HEK293 (cell line): ENCODE measurements around the gene ZNF431.

Experiments used
- CTCF ChIA-PET: fragments of 350-600 bp; formaldehyde crosslinking; extraction: SDS; loops from one replicate; lab custom pipeline; 2021; ENCODE audit warnings: antibody characterized with exemption; lab: Yijun Ruan, JAX
- POLR2A ChIA-PET: fragments of 300-600 bp; formaldehyde crosslinking; extraction: SDS; loops from one replicate; lab custom pipeline; 2020; ENCODE audit warnings: antibody characterized with exemption, inconsistent platforms; lab: Yijun Ruan, JAX
- H3K27ac ChIP-seq: fragments of 200-500 bp; sonication (Bioruptor generic); 2 replicates; pipeline ENCODE4 v1.5.1; 2014; ENCODE audit warnings: low read depth, low read length, control low read depth, inconsistent platforms; ENCODE audit errors: extremely low read depth
- H3K36me3 ChIP-seq, 2 experiments: fragments of 200-500 bp in 1 of 2; sonication (Bioruptor generic) in 1 of 2; 1 replicate in 1 of 2; 2 replicates in 1 of 2; pipeline ENCODE4 v1.5.1; 2014 to 2017; ENCODE audit warnings: inconsistent platforms in 2 of 2, low read length in 2 of 2; ENCODE audit not compliant: control insufficient read depth in 2 of 2, insufficient read depth in 1 of 2
- H3K4me1 ChIP-seq: fragments of 200-500 bp; sonication (Bioruptor generic); 2 replicates; pipeline ENCODE4 v1.5.1; 2014; ENCODE audit warnings: mild to moderate bottlenecking, low read length, inconsistent platforms; ENCODE audit not compliant: control insufficient read depth, insufficient read depth
- H3K4me3 ChIP-seq: 2 replicates; pipeline ENCODE4 v1.5.1; 2011; ENCODE audit warnings: low read depth, mild to moderate bottlenecking, control low read depth, low read length, moderate library complexity
- H3K9me3 ChIP-seq: fragments of 200-500 bp; sonication (Bioruptor generic); 2 replicates; pipeline ENCODE4 v1.5.1; 2014; ENCODE audit warnings: low read depth, low read length, inconsistent platforms; ENCODE audit not compliant: control insufficient read depth, insufficient read depth
- KLF1 ChIP-seq: fragments of 450-650 bp; formaldehyde crosslinking; IDR thresholded peaks from 2 replicates; pipeline ENCODE4 v1.5.1; 2016; ENCODE audit warnings: missing biosample characterization, missing genetic modification characterization
- KLF10 ChIP-seq: fragments of 450-650 bp; IDR thresholded peaks from 2 replicates; pipeline ENCODE4 v1.5.1; 2018; ENCODE audit warnings: missing biosample characterization, mild to moderate bottlenecking, missing genetic modification characterization
- KLF16 ChIP-seq: fragments of 450-650 bp; formaldehyde crosslinking; IDR thresholded peaks from 2 replicates; pipeline ENCODE4 v1.5.1; 2017; ENCODE audit warnings: missing biosample characterization, missing genetic modification characterization
- KLF8 ChIP-seq: fragments of 450-650 bp; formaldehyde crosslinking; IDR thresholded peaks from 2 replicates; pipeline ENCODE4 v1.5.1; 2016; ENCODE audit warnings: missing biosample characterization, missing genetic modification characterization
- PRDM2 ChIP-seq: fragments of 450-650 bp; formaldehyde crosslinking; IDR thresholded peaks from 2 replicates; pipeline ENCODE4 v1.5.1; 2016; ENCODE audit warnings: missing biosample characterization, missing genetic modification characterization, borderline replicate concordance
- SCRT2 ChIP-seq: fragments of 450-650 bp; formaldehyde crosslinking; IDR thresholded peaks from 2 replicates; pipeline ENCODE4 v1.5.1; 2016; ENCODE audit warnings: missing biosample characterization, missing genetic modification characterization
- WT1 ChIP-seq: fragments of 450-650 bp; formaldehyde crosslinking; IDR thresholded peaks from 2 replicates; pipeline ENCODE4 v1.5.1; 2016; ENCODE audit warnings: missing biosample characterization, missing genetic modification characterization
- ZNF146 ChIP-seq: fragments of 450-650 bp; formaldehyde crosslinking; IDR thresholded peaks from 2 replicates; pipeline ENCODE4 v1.5.1; 2016; ENCODE audit warnings: missing biosample characterization, missing genetic modification characterization
- ZNF184 ChIP-seq: fragments of 450-650 bp; IDR thresholded peaks from 2 replicates; pipeline ENCODE4 v1.5.1; 2018; ENCODE audit warnings: missing biosample characterization, mild to moderate bottlenecking, missing genetic modification characterization
- ZNF292 ChIP-seq: fragments of 450-650 bp; formaldehyde crosslinking; IDR thresholded peaks from 2 replicates; pipeline ENCODE4 v1.5.1; 2016; ENCODE audit warnings: low read depth, missing biosample characterization, missing genetic modification characterization, borderline replicate concordance
- ZNF488 ChIP-seq: fragments of 450-650 bp; formaldehyde crosslinking; IDR thresholded peaks from 2 replicates; pipeline ENCODE4 v1.5.1; 2016; ENCODE audit warnings: missing biosample characterization, missing genetic modification characterization
- ZNF561 ChIP-seq: fragments of 450-650 bp; IDR thresholded peaks from 2 replicates; pipeline ENCODE4 v1.5.1; 2018; ENCODE audit warnings: missing biosample characterization, missing genetic modification characterization, borderline replicate concordance
- ZNF626 ChIP-seq: fragments of 450-650 bp; sonication (Bioruptor Pico); formaldehyde crosslinking; IDR thresholded peaks from 2 replicates; pipeline ENCODE4 v1.5.1; 2018; ENCODE audit warnings: missing biosample characterization, missing genetic modification characterization, inconsistent platforms
- ZNF830 ChIP-seq: fragments of 450-650 bp; IDR thresholded peaks from 2 replicates; pipeline ENCODE4 v1.5.0; 2018; ENCODE audit warnings: missing biosample characterization, missing genetic modification characterization, low read depth, mild to moderate bottlenecking, moderate library complexity
- TF ChIP-seq, protein P1 (sequence below): fragments of 450-650 bp; formaldehyde crosslinking; IDR thresholded peaks from 2 replicates; pipeline ENCODE4 v1.5.1; 2016; ENCODE audit warnings: missing biosample characterization, missing genetic modification characterization
- TF ChIP-seq, protein P2 (sequence below): fragments of 450-650 bp; IDR thresholded peaks from 2 replicates; pipeline ENCODE4 v1.5.1; 2018; ENCODE audit warnings: missing biosample characterization, mild to moderate bottlenecking, missing genetic modification characterization
- TF ChIP-seq, protein P3 (sequence below): fragments of 450-650 bp; formaldehyde crosslinking; IDR thresholded peaks from 2 replicates; pipeline ENCODE4 v1.5.1; 2017; ENCODE audit warnings: missing biosample characterization, missing genetic modification characterization

Gene ZNF431

DNA sequence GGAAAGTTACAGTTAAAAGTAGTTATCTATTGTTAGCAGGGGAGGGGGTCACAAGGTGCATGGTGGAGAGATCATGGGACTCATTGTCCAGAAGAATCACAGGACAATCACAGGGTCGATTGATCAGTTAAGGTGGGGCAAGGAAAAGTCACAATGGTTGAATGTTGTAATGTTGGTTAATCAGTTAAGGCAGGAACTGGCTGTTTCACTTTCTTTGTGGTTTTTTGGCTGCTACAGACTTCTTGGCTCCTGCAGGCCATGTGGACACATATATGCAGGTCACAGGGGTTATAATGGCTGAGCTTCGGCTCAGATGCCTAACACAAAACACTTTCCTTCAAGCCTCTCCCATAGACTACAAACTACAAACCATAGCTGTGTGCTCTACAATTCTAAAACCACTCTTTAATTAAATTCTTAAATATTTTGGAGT, 6.9 kb upstream of the ZNF431 start (continued):
- TF ChIP-seq, protein P1, sequence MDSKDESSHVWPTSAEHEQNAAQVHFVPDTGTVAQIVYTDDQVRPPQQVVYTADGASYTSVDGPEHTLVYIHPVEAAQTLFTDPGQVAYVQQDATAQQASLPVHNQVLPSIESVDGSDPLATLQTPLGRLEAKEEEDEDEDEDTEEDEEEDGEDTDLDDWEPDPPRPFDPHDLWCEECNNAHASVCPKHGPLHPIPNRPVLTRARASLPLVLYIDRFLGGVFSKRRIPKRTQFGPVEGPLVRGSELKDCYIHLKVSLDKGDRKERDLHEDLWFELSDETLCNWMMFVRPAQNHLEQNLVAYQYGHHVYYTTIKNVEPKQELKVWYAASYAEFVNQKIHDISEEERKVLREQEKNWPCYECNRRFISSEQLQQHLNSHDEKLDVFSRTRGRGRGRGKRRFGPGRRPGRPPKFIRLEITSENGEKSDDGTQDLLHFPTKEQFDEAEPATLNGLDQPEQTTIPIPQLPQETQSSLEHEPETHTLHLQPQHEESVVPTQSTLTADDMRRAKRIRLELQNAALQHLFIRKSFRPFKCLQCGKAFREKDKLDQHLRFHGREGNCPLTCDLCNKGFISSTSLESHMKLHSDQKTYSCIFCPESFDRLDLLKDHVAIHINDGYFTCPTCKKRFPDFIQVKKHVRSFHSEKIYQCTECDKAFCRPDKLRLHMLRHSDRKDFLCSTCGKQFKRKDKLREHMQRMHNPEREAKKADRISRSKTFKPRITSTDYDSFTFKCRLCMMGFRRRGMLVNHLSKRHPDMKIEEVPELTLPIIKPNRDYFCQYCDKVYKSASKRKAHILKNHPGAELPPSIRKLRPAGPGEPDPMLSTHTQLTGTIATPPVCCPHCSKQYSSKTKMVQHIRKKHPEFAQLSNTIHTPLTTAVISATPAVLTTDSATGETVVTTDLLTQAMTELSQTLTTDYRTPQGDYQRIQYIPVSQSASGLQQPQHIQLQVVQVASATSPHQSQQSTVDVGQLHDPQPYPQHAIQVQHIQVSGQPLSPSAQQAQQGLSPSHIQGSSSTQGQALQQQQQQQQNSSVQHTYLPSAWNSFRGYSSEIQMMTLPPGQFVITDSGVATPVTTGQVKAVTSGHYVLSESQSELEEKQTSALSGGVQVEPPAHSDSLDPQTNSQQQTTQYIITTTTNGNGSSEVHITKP (tag by site-specific recombination): no peak
- TF ChIP-seq PRDM2 (tag by site-specific recombination): no peak
- TF ChIP-seq, protein P2, sequence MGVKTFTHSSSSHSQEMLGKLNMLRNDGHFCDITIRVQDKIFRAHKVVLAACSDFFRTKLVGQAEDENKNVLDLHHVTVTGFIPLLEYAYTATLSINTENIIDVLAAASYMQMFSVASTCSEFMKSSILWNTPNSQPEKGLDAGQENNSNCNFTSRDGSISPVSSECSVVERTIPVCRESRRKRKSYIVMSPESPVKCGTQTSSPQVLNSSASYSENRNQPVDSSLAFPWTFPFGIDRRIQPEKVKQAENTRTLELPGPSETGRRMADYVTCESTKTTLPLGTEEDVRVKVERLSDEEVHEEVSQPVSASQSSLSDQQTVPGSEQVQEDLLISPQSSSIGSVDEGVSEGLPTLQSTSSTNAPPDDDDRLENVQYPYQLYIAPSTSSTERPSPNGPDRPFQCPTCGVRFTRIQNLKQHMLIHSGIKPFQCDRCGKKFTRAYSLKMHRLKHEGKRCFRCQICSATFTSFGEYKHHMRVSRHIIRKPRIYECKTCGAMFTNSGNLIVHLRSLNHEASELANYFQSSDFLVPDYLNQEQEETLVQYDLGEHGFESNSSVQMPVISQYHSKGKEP (tag by site-specific recombination): no peak
- TF ChIP-seq, all 188 proteins: peak for 0

DNA sequence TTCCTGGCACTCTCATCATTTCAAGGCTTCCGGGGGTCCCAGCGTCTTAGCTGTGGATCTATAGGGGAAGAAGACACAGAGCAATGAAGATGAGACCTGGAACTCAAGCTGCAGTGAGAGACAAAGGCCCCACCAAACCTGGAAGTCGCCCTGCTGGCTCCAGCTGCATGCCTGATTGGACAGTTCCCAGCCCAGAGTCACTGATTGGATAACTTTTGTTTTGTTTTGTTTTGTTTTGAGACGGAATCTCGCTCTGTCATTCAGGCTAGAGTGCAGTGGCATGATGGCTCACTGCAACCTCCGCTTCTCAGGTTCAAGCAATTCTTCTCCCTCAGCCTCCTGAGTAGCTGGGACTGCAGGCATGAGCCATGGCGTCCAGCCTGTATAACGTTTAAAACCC, 6.4 kb upstream of the ZNF431 start:
- Histone ChIP-seq H3K4me3 (no peak overlapping the region), H3K36me3 (no peaks in the 10 kb centered on the region), H3K4me1 (no peaks in the 10 kb centered on the region), H3K9me3 (no peaks in the 10 kb centered on the region), H3K27ac (no peak overlapping the region)
- ChIA-PET POLR2A (interaction anchor here (0.5 kb wide), 1 partner anchor 206 kb away, joined by 3 read pairs; no protein-coding TSS in a partner anchor), CTCF (no interaction called here)
- TF ChIP-seq KLF8 (tag by site-specific recombination): no peak
- TF ChIP-seq SCRT2: no peak
- no peak for TF ChIP-seq KLF10 (tag by site-specific recombination)
- TF ChIP-seq ZNF488 (tag by site-specific recombination): no peak
- no peak for TF ChIP-seq ZNF830 (tag by site-specific recombination)
- TF ChIP-seq ZNF292 (tag by site-specific recombination): no peak
- TF ChIP-seq KLF16: no peak
- TF ChIP-seq KLF1 (tag by site-specific recombination): no peak
- TF ChIP-seq, protein P3, sequence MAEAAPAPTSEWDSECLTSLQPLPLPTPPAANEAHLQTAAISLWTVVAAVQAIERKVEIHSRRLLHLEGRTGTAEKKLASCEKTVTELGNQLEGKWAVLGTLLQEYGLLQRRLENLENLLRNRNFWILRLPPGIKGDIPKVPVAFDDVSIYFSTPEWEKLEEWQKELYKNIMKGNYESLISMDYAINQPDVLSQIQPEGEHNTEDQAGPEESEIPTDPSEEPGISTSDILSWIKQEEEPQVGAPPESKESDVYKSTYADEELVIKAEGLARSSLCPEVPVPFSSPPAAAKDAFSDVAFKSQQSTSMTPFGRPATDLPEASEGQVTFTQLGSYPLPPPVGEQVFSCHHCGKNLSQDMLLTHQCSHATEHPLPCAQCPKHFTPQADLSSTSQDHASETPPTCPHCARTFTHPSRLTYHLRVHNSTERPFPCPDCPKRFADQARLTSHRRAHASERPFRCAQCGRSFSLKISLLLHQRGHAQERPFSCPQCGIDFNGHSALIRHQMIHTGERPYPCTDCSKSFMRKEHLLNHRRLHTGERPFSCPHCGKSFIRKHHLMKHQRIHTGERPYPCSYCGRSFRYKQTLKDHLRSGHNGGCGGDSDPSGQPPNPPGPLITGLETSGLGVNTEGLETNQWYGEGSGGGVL: no peak
- TF ChIP-seq ZNF626 (tag by site-specific recombination): no peak
- no peak for TF ChIP-seq ZNF184 (tag by site-specific recombination)
- no peak for TF ChIP-seq ZNF146
- TF ChIP-seq ZNF561 (tag by site-specific recombination): no peak
- TF ChIP-seq WT1: no peak
